Large intestine (tissue), 3 donors: Measurements from ENCODE around the gene PAXX. TPM values are rescaled to one million over a fixed set of nuclear protein-coding genes. Genes with fewer than 3 reads are reported as not detected.

Experiments used
- DNase-seq, 2 donors: peaks; one replicate each; pipeline versions ENCODE4 v3.0.0 to v3.0.0-alpha.2; 2013
- H3K27ac ChIP-seq: one replicate; pipeline ENCODE4 v1.5.1; 2013; ENCODE audit warnings: low read length
- H3K27me3 ChIP-seq: 2 replicates; pipeline ENCODE4 v1.6.1; 2013; ENCODE audit warnings: low read length; ENCODE audit not compliant: control insufficient read depth, insufficient read depth
- H3K36me3 ChIP-seq: 2 replicates; pipeline ENCODE4 v1.6.1; 2013; ENCODE audit warnings: low read length; ENCODE audit not compliant: control insufficient read depth, insufficient read depth
- H3K4me1 ChIP-seq: one replicate; pipeline ENCODE4 v1.6.1; 2013; ENCODE audit warnings: low read length; ENCODE audit not compliant: control insufficient read depth, insufficient read depth
- H3K4me3 ChIP-seq: one replicate; pipeline ENCODE4 v1.5.1; 2013; ENCODE audit warnings: low read length
- H3K9me3 ChIP-seq: one replicate; pipeline ENCODE4 v1.6.1; 2013; ENCODE audit warnings: mild to moderate bottlenecking, low read depth, low read length, moderate library complexity; ENCODE audit not compliant: control insufficient read depth
- WGBS: methylation state at CpG from one replicate; pipeline ENCODE4 v1.1.5; 2013; ENCODE audit warnings: low lambda C conversion rate; ENCODE audit not compliant: insufficient coverage; 5-methylcytosine and 5-hydroxymethylcytosine counted together
- polyA plus RNA-seq: library from polyadenylated mRNA; unstranded; fragments of 120-200 nt; gene quantifications from one replicate; pipeline ENCODE4 v1.2.1, GENCODE V29; 2013

Gene PAXX
- polyA plus RNA-seq, 1 donor = 38.9 TPM

DNA sequence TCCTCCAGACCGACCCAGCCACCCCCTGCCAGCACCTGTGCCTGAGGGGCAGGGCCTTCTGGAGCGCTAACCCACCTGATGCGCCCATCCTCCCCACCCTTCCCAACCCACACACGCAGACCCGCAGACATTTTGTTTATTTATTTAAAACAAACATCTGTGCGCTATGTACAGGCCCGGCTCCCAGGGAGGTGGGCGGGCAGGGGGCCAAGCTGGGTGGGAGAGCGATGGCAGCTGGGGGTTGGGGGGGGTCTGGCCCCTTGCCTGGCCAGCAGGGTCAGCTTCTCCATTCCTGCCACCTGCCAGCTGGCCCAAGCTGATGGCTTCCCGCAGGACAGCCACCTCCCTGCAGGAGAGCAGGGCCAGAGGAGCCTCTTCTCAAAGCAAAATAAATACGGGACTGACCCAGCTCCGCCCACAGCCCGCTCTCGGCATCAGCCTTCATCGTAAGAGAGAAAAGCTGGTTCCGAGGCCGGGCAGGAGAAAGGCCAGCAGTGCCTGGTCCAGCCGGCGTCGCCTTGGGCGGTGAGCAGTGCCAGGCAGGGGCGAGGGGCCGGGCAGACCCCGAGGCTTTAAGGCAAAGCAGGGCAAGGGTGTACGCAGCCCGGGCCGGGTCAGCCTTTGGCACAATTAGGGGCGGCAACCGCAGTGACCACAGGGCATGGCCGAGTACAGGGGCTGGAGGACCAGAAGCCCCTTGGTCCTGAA is 15.0 kb downstream of the PAXX start:
- no peak overlapping the region for H3K27ac ChIP-seq
- H3K36me3 ChIP-seq = no peaks in the 10 kb centered on the region
- no peaks in the 10 kb centered on the region for H3K27me3 ChIP-seq
- no peak overlapping the region for H3K4me3 ChIP-seq
- WGBS = no CpG with 5 or more reads among the region's 30 CpGs
- DNase-seq = no peak
- peaks cover 31% of the 10 kb centered on the region for H3K9me3 ChIP-seq
- H3K4me1 ChIP-seq = no peaks in the 10 kb centered on the region

DNA sequence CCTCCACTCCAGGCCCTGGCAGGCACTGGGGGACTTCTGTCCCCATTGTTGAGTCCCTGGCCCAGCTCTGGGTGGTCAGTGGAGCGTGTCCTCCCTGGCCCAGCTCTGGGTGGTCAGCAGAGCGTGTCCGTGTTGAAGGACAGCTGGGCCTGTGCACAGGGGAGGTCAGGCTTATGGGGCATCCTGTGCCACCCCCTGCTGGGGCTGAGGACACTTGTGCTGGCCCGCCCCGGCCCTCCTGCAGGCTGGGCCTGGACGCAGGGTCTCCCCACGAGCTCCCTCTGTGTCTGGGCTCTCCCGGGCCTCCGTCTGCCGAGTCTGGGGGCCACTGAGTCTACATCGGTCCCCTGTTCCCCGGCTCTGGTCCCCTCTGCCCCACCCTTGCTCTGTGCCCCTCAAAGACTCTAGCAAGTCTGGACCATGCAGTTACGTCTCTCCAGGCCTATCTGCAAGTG is 15.6 kb downstream of the PAXX start:
- H3K9me3 ChIP-seq = peaks cover 34% of the 10 kb centered on the region
- no CpG with 5 or more reads among the region's 13 CpGs for WGBS
- H3K36me3 ChIP-seq = no peaks in the 10 kb centered on the region

DNA sequence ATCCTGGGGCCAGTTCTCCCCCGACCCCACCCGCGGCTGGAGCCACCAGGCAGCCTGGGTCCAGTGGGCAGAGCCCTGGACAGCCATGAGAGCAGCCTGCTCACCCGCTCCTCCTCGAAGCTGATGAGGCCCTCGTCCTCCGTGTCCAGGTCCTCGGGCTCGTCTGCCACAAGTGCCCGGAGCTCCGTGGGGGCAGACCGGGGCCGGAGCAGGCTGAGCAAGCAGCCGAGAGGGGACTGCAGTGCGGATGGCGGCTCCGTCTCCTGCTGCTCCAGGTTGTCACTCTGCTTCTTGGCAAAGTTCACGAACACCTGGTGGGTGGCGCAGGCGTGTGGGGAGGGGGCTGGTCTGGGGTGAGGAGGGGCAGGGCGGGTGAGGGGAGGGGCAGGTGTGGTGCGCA is 16.1 kb downstream of the PAXX start:
- DNase-seq = no peak
- no peaks in the 10 kb centered on the region for H3K27me3 ChIP-seq
- H3K4me3 ChIP-seq = no peak overlapping the region
- no peaks in the 10 kb centered on the region for H3K36me3 ChIP-seq
- H3K9me3 ChIP-seq = peaks cover 36% of the 10 kb centered on the region
- WGBS = no CpG with 5 or more reads among the region's 22 CpGs
- H3K4me1 ChIP-seq = no peaks in the 10 kb centered on the region
- H3K27ac ChIP-seq = no peak overlapping the region

More for the DNA sequence above, 15.6 kb downstream of the PAXX start:
- Histone ChIP-seq H3K27ac (no peak overlapping the region), H3K4me3 (no peak overlapping the region), H3K27me3 (no peaks in the 10 kb centered on the region), H3K4me1 (no peaks in the 10 kb centered on the region)
- no peak for DNase-seq

DNA sequence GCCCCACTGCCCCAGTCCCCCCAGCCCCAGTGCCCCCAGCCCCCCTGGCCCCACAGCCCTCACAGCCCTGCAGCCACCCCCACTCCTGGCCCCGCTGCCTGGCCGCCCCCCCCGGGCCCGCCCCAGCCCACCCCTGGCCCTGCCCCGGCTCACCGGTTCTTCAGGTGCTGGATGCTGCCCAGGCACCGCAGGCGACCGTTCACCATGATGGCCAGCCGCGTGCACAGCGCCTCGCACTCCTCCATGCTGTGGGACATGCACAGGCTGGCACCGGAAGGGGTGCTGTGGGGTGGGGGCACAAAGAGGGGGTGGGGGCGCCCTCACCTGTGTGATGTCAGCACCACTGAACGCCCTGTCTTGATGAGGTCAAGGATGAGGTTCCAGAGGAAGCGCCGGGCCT is 17.0 kb downstream of the PAXX start:
- peaks cover 45% of the 10 kb centered on the region for H3K9me3 ChIP-seq
- no CpG with 5 or more reads among the region's 18 CpGs for whole genome bisulfite sequencing
- no peak for DNase-seq
- no peak overlapping the region for H3K27ac ChIP-seq
- H3K4me1 ChIP-seq = no peaks in the 10 kb centered on the region
- peaks cover under 1% of the 10 kb centered on the region for H3K36me3 ChIP-seq
- H3K27me3 ChIP-seq = no peaks in the 10 kb centered on the region
- no peak overlapping the region for H3K4me3 ChIP-seq

DNA sequence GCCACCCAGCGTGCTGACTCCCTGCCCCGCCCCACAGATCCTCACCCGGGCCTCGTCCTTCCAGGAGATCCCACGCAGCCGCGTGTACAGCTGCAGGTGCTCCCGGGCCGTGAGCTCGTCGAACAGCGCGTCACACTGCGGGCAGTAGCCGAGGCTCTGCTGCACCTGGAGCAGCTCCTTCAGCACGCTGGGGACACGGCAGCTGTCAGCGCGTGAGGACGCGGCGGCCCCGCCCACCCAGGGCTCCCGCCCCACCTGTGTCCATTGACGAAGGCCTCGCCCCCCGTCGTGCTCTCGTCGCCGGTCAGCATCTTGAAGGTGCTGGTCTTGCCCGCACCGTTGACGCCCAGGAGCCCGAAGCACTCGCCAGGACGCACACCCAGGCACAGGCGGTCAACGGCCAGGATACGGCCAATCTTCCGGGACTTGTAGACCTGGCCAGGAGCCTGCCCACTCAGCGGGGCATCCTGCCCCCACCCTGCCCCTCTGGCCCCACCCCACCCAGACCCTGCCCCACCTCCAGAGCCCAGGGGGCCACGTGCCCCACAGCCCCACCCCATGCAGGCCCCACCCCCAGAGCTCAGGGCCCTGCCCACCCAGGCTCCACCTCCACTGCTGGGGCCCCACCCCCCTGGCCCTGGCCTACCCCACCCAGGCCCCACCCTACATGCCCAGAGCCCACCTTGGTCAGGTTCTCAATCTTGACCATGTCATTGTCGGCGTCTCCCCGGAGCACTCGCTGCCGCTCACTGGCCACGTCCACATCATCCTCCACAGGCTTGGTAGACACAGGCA is 17.9 kb downstream of the PAXX start:
- WGBS = no CpG with 5 or more reads among the region's 49 CpGs
- no peak overlapping the region for H3K4me3 ChIP-seq
- H3K36me3 ChIP-seq = peaks cover 5% of the 10 kb centered on the region
- H3K4me1 ChIP-seq = no peaks in the 10 kb centered on the region
- DNase-seq = no peak
- H3K27ac ChIP-seq = no peak overlapping the region
- H3K9me3 ChIP-seq = peaks cover 52% of the 10 kb centered on the region
- no peaks in the 10 kb centered on the region for H3K27me3 ChIP-seq

DNA sequence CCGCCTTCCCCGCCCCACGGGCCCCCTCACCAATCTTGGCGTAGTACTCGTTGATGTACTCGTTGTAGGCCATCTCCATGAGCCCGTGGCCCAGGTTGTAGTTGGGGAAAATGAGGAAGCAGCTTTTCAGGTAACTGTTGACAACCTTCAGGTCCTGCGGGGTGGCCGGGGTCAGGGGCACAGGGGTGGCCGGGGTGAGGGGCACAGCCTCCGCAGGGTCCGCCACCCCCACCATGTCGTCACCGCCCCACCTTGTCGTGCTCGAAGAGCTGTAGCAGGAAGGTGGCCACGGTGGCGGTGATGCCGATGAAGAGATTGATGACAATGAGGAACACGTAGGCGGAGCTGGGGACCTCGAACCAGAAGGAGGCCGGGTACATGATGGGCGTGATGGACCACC is 18.9 kb downstream of the PAXX start:
- H3K36me3 ChIP-seq = peaks cover 7% of the 10 kb centered on the region
- no peak for DNase-seq
- H3K9me3 ChIP-seq = peaks cover 48% of the 10 kb centered on the region
- H3K27ac ChIP-seq = no peak overlapping the region
- H3K4me1 ChIP-seq = no peaks in the 10 kb centered on the region
- H3K27me3 ChIP-seq = no peaks in the 10 kb centered on the region
- WGBS = no CpG with 5 or more reads among the region's 24 CpGs
- no peak overlapping the region for H3K4me3 ChIP-seq

DNA sequence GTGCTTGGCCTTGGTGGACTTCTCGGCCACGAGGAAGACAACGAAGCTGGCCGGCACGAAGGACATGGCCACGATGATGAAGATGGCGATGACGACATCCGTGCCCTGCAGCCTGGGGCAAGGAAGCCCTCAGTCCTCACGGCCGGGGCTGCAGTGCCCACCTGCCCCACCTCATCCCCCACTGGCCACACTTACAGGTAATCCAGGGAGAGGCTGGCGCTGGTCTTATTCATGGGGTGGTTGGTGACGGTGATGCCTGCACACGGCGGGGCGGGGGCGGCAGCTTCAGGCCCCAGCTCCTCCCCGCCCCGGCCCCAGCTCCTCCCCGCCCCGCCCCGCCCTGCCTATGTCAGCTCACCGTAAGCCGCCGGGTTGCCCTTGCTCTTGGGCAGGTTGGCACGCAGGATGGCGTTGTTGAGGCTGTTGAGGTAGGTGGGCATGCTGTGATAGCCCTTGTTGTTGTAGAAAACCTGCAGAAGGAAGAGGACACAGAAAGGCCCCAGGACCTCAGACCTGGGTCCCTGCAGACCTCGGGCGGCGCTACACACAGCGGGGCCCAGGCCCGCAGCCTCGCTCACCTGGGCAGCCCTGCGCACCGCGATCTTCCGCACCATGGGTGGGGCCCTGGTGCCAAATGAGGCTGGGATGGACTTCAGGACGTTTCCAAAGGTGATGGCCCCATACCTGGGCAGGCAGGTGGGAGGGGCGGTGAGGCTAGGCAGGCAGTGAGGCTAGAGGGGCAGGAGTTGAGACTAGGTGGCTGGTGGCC is 19.9 kb downstream of the PAXX start:
- no peak for DNase-seq
- H3K27me3 ChIP-seq = no peaks in the 10 kb centered on the region
- H3K4me3 ChIP-seq = no peak overlapping the region
- WGBS = no CpG with 5 or more reads among the region's 39 CpGs
- H3K4me1 ChIP-seq = no peaks in the 10 kb centered on the region
- H3K9me3 ChIP-seq = peaks cover 46% of the 10 kb centered on the region
- peaks cover 11% of the 10 kb centered on the region for H3K36me3 ChIP-seq
- no peak overlapping the region for H3K27ac ChIP-seq

DNA sequence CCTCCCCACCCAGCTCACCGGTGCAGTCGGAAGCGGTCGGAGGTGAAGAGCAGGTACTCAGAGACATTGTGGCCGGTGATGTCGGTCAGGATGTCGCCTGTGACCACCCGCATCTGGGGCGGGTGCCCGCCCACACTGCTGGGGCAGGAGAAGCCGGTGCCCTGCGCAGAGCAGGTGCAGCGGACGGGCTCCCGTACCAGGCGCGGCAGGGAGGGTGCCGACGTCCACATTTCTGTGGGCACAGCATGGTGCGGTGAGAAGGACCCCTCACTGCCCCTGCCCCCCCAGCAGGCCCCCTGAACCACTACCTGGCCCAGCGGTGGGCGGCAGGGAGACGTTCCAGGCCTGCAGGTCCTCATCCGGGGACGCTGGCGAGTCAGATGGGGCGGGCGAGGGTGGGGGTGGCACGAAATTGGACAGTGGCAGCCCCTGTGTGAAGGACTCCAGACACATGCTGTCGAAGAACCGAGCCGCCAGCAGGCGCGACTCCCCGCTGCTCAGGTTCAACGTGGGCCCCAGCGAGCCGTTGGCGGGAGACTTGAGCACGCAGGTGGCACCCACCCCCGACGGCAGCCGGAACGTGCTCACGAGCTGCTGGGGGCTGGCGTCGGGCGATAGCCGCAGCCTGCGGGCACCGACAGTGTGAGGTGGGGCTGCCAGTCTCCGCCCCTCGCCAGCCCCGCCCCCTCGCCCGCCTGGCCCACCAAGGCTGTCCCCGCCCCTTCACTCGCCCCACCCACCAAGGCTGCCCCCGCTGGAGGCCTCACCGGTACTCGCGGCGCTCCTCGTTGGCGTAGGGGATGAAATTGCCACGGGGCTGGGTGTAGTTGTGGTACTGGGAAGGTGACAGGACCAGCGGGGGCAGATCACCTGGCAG is 20.7 kb downstream of the PAXX start:
- Histone ChIP-seq H3K9me3 (peaks cover 50% of the 10 kb centered on the region), H3K4me3 (no peak overlapping the region), H3K27me3 (no peaks in the 10 kb centered on the region), H3K36me3 (peaks cover 17% of the 10 kb centered on the region), H3K27ac (no peak overlapping the region), H3K4me1 (no peaks in the 10 kb centered on the region)
- no CpG with 5 or more reads among the region's 67 CpGs for WGBS
- no peak for DNase-seq

DNA sequence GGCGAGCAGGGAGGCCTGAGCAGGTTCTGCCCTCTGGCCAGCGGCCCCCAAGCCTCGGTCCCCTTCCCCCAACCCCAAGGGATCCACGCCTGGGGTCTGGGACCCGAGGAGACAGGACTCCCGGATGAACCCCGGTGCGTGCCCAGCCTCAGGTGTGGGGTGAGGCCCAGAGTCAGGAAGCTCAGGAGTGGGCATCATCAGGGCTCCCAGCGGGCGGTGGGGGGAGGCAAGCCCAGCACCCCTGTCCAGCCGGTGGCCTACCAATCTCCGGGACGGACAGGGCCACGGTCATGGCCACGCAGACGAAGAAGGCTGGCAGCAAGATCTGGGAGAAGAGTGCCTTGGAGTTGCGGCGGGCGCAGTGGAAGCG is 21.3 kb downstream of the PAXX start:
- no peak for DNase-seq

More for the DNA sequence above, 21.3 kb downstream of the PAXX start:
- no CpG with 5 or more reads among the region's 20 CpGs for WGBS
- Histone ChIP-seq H3K4me1 (no peaks in the 10 kb centered on the region), H3K9me3 (peaks cover 52% of the 10 kb centered on the region), H3K36me3 (peaks cover 17% of the 10 kb centered on the region), H3K27ac (no peak overlapping the region), H3K27me3 (no peaks in the 10 kb centered on the region), H3K4me3 (no peak overlapping the region)
